Measurements from ENCODE around the gene FRY.

DNA sequence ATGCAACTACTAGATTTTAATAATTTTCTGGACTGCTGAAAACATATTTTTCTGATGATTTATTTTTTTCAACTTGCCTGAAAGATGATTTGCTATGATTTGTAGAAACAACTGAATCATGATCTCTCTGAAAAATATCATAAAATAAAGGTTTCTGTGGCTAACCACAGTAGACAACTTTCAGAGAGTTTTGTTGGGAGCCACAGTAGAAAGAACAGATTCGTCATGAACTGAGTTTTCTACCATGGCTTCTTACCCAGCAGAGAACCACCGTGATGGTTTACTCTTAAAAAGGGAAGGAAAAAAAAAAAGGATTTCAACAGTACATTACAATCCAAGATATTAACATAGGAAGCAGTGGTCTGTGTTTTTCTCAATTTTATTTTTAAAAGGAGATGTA is 265.6 kb downstream of the FRY start:
- TF ChIP-seq POLR2AphosphoS5 (IDR thresholded peaks at IDR 0.05; ENCODE audit: low read length): no peak
- TF ChIP-seq, protein P1, sequence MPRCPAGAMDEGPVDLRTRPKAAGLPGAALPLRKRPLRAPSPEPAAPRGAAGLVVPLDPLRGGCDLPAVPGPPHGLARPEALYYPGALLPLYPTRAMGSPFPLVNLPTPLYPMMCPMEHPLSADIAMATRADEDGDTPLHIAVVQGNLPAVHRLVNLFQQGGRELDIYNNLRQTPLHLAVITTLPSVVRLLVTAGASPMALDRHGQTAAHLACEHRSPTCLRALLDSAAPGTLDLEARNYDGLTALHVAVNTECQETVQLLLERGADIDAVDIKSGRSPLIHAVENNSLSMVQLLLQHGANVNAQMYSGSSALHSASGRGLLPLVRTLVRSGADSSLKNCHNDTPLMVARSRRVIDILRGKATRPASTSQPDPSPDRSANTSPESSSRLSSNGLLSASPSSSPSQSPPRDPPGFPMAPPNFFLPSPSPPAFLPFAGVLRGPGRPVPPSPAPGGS (IDR thresholded peaks at IDR 0.05; ENCODE audit: borderline replicate concordance, insufficient read depth, low read depth, low read length, poor library complexity, severe bottlenecking): no peak
